GM12878 (cell line): ENCODE results near the gene CYP1A2. TPM values are rescaled to one million over a fixed set of nuclear protein-coding genes. Genes with fewer than 3 reads are reported as not detected.
A peak's percentile ranks its signal among the peaks of the same experiment; 100 is the strongest.

Experiments used
- ATAC-seq: fragments of 200-7000 bp; cut with Tn5 transposase; 3 replicates; pipeline ENCODE4 v1.9.1; 2020; ENCODE audit warnings: mild to moderate bottlenecking, moderate library complexity
- BruUV-seq: library from RNA; stranded (reverse); fragments of 400-500 nt; replicated peaks from 2 replicates; lab custom pipeline; 2021; lab: Mats Ljungman, UMichigan
- CTCF ChIA-PET: fragments of 300-600 bp; sonication (Branson Sonifier 250); formaldehyde crosslinking; extraction: SDS; loops from one replicate; lab custom pipeline; 2021; ENCODE audit warnings: inconsistent platforms; lab: Yijun Ruan, JAX
- POLR2A ChIA-PET: fragments of 350-600 bp; formaldehyde crosslinking; extraction: SDS; loops from one replicate; lab custom pipeline; 2021; ENCODE audit warnings: inconsistent platforms; lab: Charles Lee
- RAD21 ChIA-PET: fragments of 300-600 bp; sonication (Branson Sonifier 250); formaldehyde crosslinking; loops from one replicate; lab custom pipeline; 2023; ENCODE audit warnings: antibody characterized with exemption; ENCODE audit not compliant: unreplicated experiment; lab: Charles Lee
- SMC1A ChIA-PET: fragments of 300-600 bp; sonication (Branson Sonifier 250); formaldehyde crosslinking; loops from one replicate; lab custom pipeline; 2023; ENCODE audit not compliant: unreplicated experiment, uncharacterized antibody; lab: Charles Lee
- DNase-seq: peaks from one replicate; pipeline ENCODE4 v3.0.0-alpha.2; 2011; ENCODE audit warnings: low read depth, low spot score
- FAIRE-seq: peaks from 3 replicates; lab custom pipeline; 2011; peaks lifted over from hg19 to GRCh38; lab: Jason Lieb, UNC
- H2AFZ ChIP-seq: 2 replicates; pipeline ENCODE4 v1.6.0; 2011; ENCODE audit warnings: low read depth, low read length, control low read depth; ENCODE audit not compliant: control insufficient read depth
- H3K27ac ChIP-seq: 2 replicates; pipeline ENCODE4 v1.5.1; 2011; ENCODE audit warnings: control low read depth; ENCODE audit not compliant: control insufficient read depth, insufficient read depth
- H3K27me3 ChIP-seq, 2 experiments: replicated peaks in 1 of 2; 2 replicates each; pipeline versions ENCODE4 v1.6.0 to v1.6.1; 2011; ENCODE audit warnings: low read length in 1 of 2; ENCODE audit not compliant: control insufficient read depth in 2 of 2, insufficient read depth in 2 of 2
- H3K36me3 ChIP-seq, 2 experiments: 2 replicates each; pipeline ENCODE4 v1.5.1; 2011; ENCODE audit warnings: low read length in 1 of 2; ENCODE audit not compliant: control insufficient read depth in 2 of 2, insufficient read depth in 2 of 2
- H3K4me1 ChIP-seq: 2 replicates; pipeline ENCODE4 v1.6.1; 2011; ENCODE audit warnings: mild to moderate bottlenecking, low read length, moderate library complexity, mixed read lengths; ENCODE audit not compliant: control insufficient read depth, insufficient read depth
- H3K4me2 ChIP-seq: 2 replicates; pipeline ENCODE4 v1.6.0; 2011; ENCODE audit warnings: control low read depth; ENCODE audit not compliant: control insufficient read depth, insufficient read depth
- H3K4me3 ChIP-seq: fragments of 200-600 bp; sonication (generic); 2 replicates; pipeline ENCODE4 v1.5.1; 2016
- H3K79me2 ChIP-seq: 2 replicates; pipeline ENCODE4 v1.6.0; 2011; ENCODE audit warnings: low read length; ENCODE audit not compliant: control insufficient read depth, insufficient read depth
- H3K9ac ChIP-seq: 2 replicates; pipeline ENCODE4 v1.8.0; 2011; ENCODE audit warnings: low read length, control low read depth, mixed read lengths; ENCODE audit not compliant: control insufficient read depth, insufficient read depth
- H3K9me3 ChIP-seq: replicated peaks from 3 replicates; pipeline ENCODE4 v1.5.1; 2011; ENCODE audit warnings: mild to moderate bottlenecking, low read length; ENCODE audit not compliant: control insufficient read depth, insufficient read depth
- H4K20me1 ChIP-seq: 2 replicates; pipeline ENCODE4 v1.6.0; 2011; ENCODE audit not compliant: control insufficient read depth, insufficient read depth
- BHLHE40 ChIP-seq, 2 experiments: fragments of 450-650 bp in 1 of 2; IDR thresholded peaks; 2 replicates each; pipeline ENCODE4 v1.6.1; 2011 to 2017; ENCODE audit warnings: low read depth in 2 of 2, borderline replicate concordance in 1 of 2, improper control_type of control experiment in 1 of 2, low read length in 1 of 2, mild to moderate bottlenecking in 1 of 2
- CHD2 ChIP-seq: IDR thresholded peaks from 2 replicates; pipeline ENCODE4 v1.6.1; 2011; ENCODE audit warnings: low read depth, low read length, improper control_type of control experiment, borderline replicate concordance
- HDAC6 ChIP-seq: fragments of 200-600 bp; sonication (generic); IDR thresholded peaks from one replicate; pipeline ENCODE4 v1.8.0; 2017; ENCODE audit warnings: antibody characterized with exemption; ENCODE audit not compliant: unreplicated experiment
- IKZF1 ChIP-seq: fragments of 450-650 bp; conservative IDR thresholded peaks from 2 replicates; pipeline ENCODE4 v1.6.1; 2017; ENCODE audit warnings: antibody characterized with exemption, mild to moderate bottlenecking
- KAT2A ChIP-seq: conservative IDR thresholded peaks from 2 replicates; pipeline ENCODE4 v1.6.1; 2011; ENCODE audit warnings: low read depth, low read length; ENCODE audit not compliant: control insufficient read depth
- MEF2B ChIP-seq: fragments of 450-650 bp; IDR thresholded peaks from 2 replicates; pipeline ENCODE4 v1.6.1; 2018; ENCODE audit warnings: mild to moderate bottlenecking, moderate library complexity; ENCODE audit not compliant: partially characterized antibody, poor library complexity, severe bottlenecking
- NFYB ChIP-seq: IDR thresholded peaks from 2 replicates; pipeline ENCODE4 v1.6.1; 2011; ENCODE audit warnings: low read depth, mild to moderate bottlenecking, low read length, improper control_type of control experiment, moderate library complexity; ENCODE audit not compliant: insufficient read depth
- RAD21 ChIP-seq: IDR thresholded peaks from 2 replicates; pipeline ENCODE4 v1.6.1; 2011; ENCODE audit warnings: mild to moderate bottlenecking, low read depth, low read length, moderate library complexity; ENCODE audit not compliant: insufficient read depth
- RAD51 ChIP-seq: fragments of 450-650 bp; IDR thresholded peaks from 2 replicates; pipeline ENCODE4 v1.6.1; 2016; ENCODE audit warnings: moderate library complexity, mild to moderate bottlenecking, inconsistent platforms
- USF1 ChIP-seq: IDR thresholded peaks from 2 replicates; pipeline ENCODE4 v1.6.1; 2011; ENCODE audit warnings: borderline replicate concordance, low read depth, mild to moderate bottlenecking, moderate library complexity, mixed read lengths, low read length; ENCODE audit not compliant: insufficient read depth; ENCODE audit errors: extremely low read length
- YY1 ChIP-seq: IDR thresholded peaks from 2 replicates; pipeline ENCODE4 v1.6.1; 2011; ENCODE audit warnings: low read depth, mild to moderate bottlenecking, low read length
- ZNF207 ChIP-seq: fragments of 450-650 bp; IDR thresholded peaks from 2 replicates; pipeline ENCODE4 v1.6.1; 2014; ENCODE audit warnings: antibody characterized with exemption, mild to moderate bottlenecking, borderline replicate concordance
- ZNF384 ChIP-seq: IDR thresholded peaks from 2 replicates; pipeline ENCODE4 v1.6.1; 2012; ENCODE audit warnings: low read depth, mild to moderate bottlenecking, low read length, improper control_type of control experiment, borderline replicate concordance
- WGBS: methylation state at CpG from one replicate; pipeline ENCODE4 v1.1.6; 2016; ENCODE audit warnings: low lambda C conversion rate; ENCODE audit not compliant: insufficient replicate concordance, insufficient coverage; ENCODE audit errors: missing lambda C conversion rate; 5-methylcytosine and 5-hydroxymethylcytosine counted together
- in situ Hi-C: fragments of 300-500 bp; cut with MboI; formaldehyde crosslinking; loops from 9 replicates; pipeline ENCODE4 v1.14.3; 2018; ENCODE audit warnings: mixed read lengths
- intact Hi-C: fragments of 100-400 bp; cut with micrococcal nuclease; formaldehyde crosslinking; loops from one replicate; pipeline ENCODE4 v1.14.2; 2022; ENCODE audit not compliant: unreplicated experiment
- polyA plus RNA-seq, 11 experiments: library from polyadenylated mRNA; depleted of rRNA in 4 of 11; unstranded in 6 of 11; stranded (reverse) in 5 of 11; fragments of >200 nt; fragmentation: Nextera tagmentation in 4 of 11; fragmentation: Illumina TruSeq in 1 of 11; extraction: Ambion mirVana in 4 of 11; extraction: Trizol in 1 of 11; gene quantifications; 1 replicate in 1 of 11; 2 replicates in 10 of 11; pipeline versions ENCODE4 v1.2.1 to v1.2.3, GENCODE V29; 2011 to 2016; ENCODE audit warnings: inconsistent platforms in 2 of 11, missing spikeins in 2 of 11, low read depth in 1 of 11
- total RNA-seq, 4 experiments: library from RNA; depleted of rRNA in 3 of 4; stranded (reverse); fragments of >200 nt in 3 of 4; fragmentation: Illumina TruSeq in 1 of 4; extraction: Trizol in 1 of 4; gene quantifications; 2 replicates each; pipeline versions ENCODE4 v1.2.1 to v1.2.3, GENCODE V29; 2013 to 2021
- TF ChIP-seq, protein P1 (sequence below), 3 experiments: IDR thresholded peaks in 2 of 3; conservative IDR thresholded peaks in 1 of 3; 2 replicates each; pipeline ENCODE4 v1.5.1; 2011; ENCODE audit warnings: low read depth in 3 of 3, low read length in 3 of 3, mild to moderate bottlenecking in 3 of 3, control low read depth in 2 of 3, moderate library complexity in 2 of 3, inconsistent platforms in 1 of 3, mixed read lengths in 1 of 3; ENCODE audit not compliant: control insufficient read depth in 2 of 3, insufficient read depth in 1 of 3; ENCODE audit errors: extremely low read depth in 1 of 3
- TF ChIP-seq, protein P2 (sequence below): IDR thresholded peaks from 2 replicates; pipeline ENCODE4 v1.6.1; 2012; ENCODE audit warnings: low read depth, low read length, improper control_type of control experiment

The CYP1A2 gene
- total and polyA plus RNA-seq, 10 of the 15 experiments (the other 5 are each of a cell fraction or from before 2014, with no cell fraction given) = 0.03 to 0.09 (median 0.05) TPM; not detected in 7

GRCh38 chr15:74784426-74785193 lies 36.0 kb downstream of the CYP1A2 start:
- POLR2A ChIA-PET = interaction anchor here (0.6 to 17.5 kb wide), 12 partner anchors 4 to 667 kb away, joined by 3 to 602 read pairs (median 4); partner anchors contain the start of genes CSK, FAM219B, PPCDC and SIN3A
- Histone ChIP-seq H3K4me1 (peaks cover 50% of the 10 kb centered on the region), H3K36me3 (no peaks in the 10 kb centered on the region; a peak in 3 of 4 replicates), H3K27me3 (no peaks in the 10 kb centered on the region), H3K9me3 (no peaks in the 10 kb centered on the region), H2AFZ (no peak overlapping the region), H4K20me1 (no peaks in the 10 kb centered on the region), H3K4me3 (peak overlapping the region; percentile 94), H3K4me2 (peak overlapping the region; percentile 73), H3K9ac (peak overlapping the region; percentile 82), H3K79me2 (peaks cover 88% of the 10 kb centered on the region), H3K27ac (peak overlapping the region; percentile 96)
- in situ Hi-C loops = loop anchor here (5.0 kb wide), 1 partner anchor 387 kb away; no protein-coding TSS in a partner anchor
- CTCF ChIA-PET = interaction anchor here (1.0 to 25.9 kb wide), 6 partner anchors 5 to 166 kb away, joined by 3 to 1288 read pairs (median 8); partner anchors contain the start of gene CSK
- no peak for ATAC-seq
- BruUV-seq = no TSS peak
- SMC1A ChIA-PET = interaction anchor here (0.9 to 17.6 kb wide), 8 partner anchors 9 to 244 kb away, joined by 3 to 811 read pairs (median 5); no protein-coding TSS in a partner anchor
- no peak for DNase-seq
- 0% methylated on average over 8 of the region's 8 CpGs for WGBS
- no peak for FAIRE-seq
- peak; percentile 45 for TF ChIP-seq RAD51
- TF ChIP-seq KAT2A = no peak
- no peak for TF ChIP-seq HDAC6
- TF ChIP-seq NFYB = peak; percentile 75
- 0 out of 2 replicates have a peak, but pooled peaks have one; percentile 6 for TF ChIP-seq RAD21
- TF ChIP-seq, protein P1, sequence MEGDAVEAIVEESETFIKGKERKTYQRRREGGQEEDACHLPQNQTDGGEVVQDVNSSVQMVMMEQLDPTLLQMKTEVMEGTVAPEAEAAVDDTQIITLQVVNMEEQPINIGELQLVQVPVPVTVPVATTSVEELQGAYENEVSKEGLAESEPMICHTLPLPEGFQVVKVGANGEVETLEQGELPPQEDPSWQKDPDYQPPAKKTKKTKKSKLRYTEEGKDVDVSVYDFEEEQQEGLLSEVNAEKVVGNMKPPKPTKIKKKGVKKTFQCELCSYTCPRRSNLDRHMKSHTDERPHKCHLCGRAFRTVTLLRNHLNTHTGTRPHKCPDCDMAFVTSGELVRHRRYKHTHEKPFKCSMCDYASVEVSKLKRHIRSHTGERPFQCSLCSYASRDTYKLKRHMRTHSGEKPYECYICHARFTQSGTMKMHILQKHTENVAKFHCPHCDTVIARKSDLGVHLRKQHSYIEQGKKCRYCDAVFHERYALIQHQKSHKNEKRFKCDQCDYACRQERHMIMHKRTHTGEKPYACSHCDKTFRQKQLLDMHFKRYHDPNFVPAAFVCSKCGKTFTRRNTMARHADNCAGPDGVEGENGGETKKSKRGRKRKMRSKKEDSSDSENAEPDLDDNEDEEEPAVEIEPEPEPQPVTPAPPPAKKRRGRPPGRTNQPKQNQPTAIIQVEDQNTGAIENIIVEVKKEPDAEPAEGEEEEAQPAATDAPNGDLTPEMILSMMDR (IDR thresholded peaks at IDR 0.05 in 2 of 3, conservative IDR thresholded peaks at IDR 0.05 in 1 of 3; ENCODE audit: control insufficient read depth in 2 of 3, extremely low read depth in 1 of 3, insufficient read depth in 1 of 3, low read depth in 3 of 3, low read length in 3 of 3) = peak in 1 of 3 experiments; percentile 20; a peak in 1 of 6 replicates
- TF ChIP-seq, protein P2, sequence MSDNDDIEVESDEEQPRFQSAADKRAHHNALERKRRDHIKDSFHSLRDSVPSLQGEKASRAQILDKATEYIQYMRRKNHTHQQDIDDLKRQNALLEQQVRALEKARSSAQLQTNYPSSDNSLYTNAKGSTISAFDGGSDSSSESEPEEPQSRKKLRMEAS = 0 out of 2 replicates have a peak, but pooled peaks have one; percentile 6
- no peak for TF ChIP-seq CHD2
- peak; percentile 38 to 39; a peak in 1 of 4 replicates for TF ChIP-seq BHLHE40 (IDR thresholded peaks at IDR 0.05; ENCODE audit: borderline replicate concordance in 1 of 2, low read depth in 2 of 2, low read length in 1 of 2)
- peak; percentile 37; the same call in 1 of the 2 replicates for TF ChIP-seq ZNF207
- peak; percentile 9 for TF ChIP-seq MEF2B
- peak; percentile 54 for TF ChIP-seq USF1
- TF ChIP-seq ZNF384 = no peak
- TF ChIP-seq IKZF1 = 0 out of 2 replicates have a peak, but pooled peaks have one; percentile 9
- TF ChIP-seq YY1 = peak; percentile 58; the same call in 1 of the 2 replicates
- intact Hi-C loops = loop anchor here (5.0 kb wide), 1 partner anchor 242 kb away; the partner anchor contains the start of gene ARID3B
- RAD21 ChIA-PET = interaction anchor here (0.6 to 25.2 kb wide), 8 partner anchors 5 to 406 kb away, joined by 3 to 1186 read pairs (median 4); partner anchors contain the start of gene CSK
